ENCODE measurements around the gene H2BK1. TPM values are rescaled to one million over a fixed set of nuclear protein-coding genes. Genes with fewer than 3 reads are reported as not detected.

H2BK1 gene
- total and polyA plus RNA-seq, 2 donors (not counting 1 experiment from before 2014, with no cell fraction given): not detected

DNA sequence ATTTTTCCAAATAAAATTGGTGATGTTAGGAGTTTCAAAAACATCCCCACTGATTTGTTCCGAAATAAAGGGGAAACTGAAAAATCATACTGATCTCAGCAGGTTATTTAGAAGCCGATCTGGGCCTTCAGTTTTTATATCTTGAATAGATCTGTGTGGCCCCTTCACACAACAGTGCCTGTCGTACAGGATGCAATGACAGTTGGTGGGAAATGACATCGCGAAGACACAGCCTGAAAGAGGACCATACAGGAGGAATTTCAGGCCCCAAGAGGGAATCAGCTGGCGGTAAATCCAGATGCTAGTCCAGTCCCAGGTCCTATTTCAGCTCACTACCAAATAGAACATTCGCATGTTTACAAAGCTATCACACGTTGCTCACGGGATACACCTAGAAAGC lies 3.0 kb downstream of the H2BK1 start:
- Histone ChIP-seq H3K36me3 (ENCODE audit: control insufficient read depth, insufficient read depth, low read length) (no peaks in the 10 kb centered on the region), H3K27ac (ENCODE audit: insufficient read depth, low read length) (no peak overlapping the region), H3K9ac (ENCODE audit: insufficient read depth, low read length) (no peak overlapping the region), H3K4me3 (replicated peaks in 1 of 4; ENCODE audit: control extremely low read depth in 1 of 4, insufficient read depth in 1 of 4, low read depth in 3 of 4, low read length in 4 of 4) (no peak overlapping the region), H3K9me3 (ENCODE audit: control insufficient read depth, insufficient read depth, low read depth, low read length) (no peaks in the 10 kb centered on the region), H3K4me2 (ENCODE audit: extremely low read depth, insufficient read depth, low read length) (no peak overlapping the region), H3K79me2 (ENCODE audit: control insufficient read depth, insufficient read depth, low read length) (no peaks in the 10 kb centered on the region), H3K4me1 (ENCODE audit: control insufficient read depth, extremely low read depth, insufficient read depth, low read length) (no peaks in the 10 kb centered on the region), H4K20me1 (ENCODE audit: control insufficient read depth, extremely low read depth, insufficient read depth, low read length) (no peaks in the 10 kb centered on the region), H2AFZ (ENCODE audit: low read length) (no peak overlapping the region), H3K27me3 (ENCODE audit: control insufficient read depth, insufficient read depth, low read length) (peaks cover 38% of the 10 kb centered on the region)
- TF ChIP-seq, protein P1, sequence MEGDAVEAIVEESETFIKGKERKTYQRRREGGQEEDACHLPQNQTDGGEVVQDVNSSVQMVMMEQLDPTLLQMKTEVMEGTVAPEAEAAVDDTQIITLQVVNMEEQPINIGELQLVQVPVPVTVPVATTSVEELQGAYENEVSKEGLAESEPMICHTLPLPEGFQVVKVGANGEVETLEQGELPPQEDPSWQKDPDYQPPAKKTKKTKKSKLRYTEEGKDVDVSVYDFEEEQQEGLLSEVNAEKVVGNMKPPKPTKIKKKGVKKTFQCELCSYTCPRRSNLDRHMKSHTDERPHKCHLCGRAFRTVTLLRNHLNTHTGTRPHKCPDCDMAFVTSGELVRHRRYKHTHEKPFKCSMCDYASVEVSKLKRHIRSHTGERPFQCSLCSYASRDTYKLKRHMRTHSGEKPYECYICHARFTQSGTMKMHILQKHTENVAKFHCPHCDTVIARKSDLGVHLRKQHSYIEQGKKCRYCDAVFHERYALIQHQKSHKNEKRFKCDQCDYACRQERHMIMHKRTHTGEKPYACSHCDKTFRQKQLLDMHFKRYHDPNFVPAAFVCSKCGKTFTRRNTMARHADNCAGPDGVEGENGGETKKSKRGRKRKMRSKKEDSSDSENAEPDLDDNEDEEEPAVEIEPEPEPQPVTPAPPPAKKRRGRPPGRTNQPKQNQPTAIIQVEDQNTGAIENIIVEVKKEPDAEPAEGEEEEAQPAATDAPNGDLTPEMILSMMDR (conservative IDR thresholded peaks at IDR 0.05 in 1 of 2, IDR thresholded peaks at IDR 0.05 in 1 of 2; ENCODE audit: low read depth in 1 of 2, low read length in 2 of 2): no peak
- no peak for TF ChIP-seq EZH2 (IDR thresholded peaks at IDR 0.05; ENCODE audit: low read length, missing control alignments)
- DNase-seq (ENCODE audit: low read depth in 2 of 2): no peak

DNA sequence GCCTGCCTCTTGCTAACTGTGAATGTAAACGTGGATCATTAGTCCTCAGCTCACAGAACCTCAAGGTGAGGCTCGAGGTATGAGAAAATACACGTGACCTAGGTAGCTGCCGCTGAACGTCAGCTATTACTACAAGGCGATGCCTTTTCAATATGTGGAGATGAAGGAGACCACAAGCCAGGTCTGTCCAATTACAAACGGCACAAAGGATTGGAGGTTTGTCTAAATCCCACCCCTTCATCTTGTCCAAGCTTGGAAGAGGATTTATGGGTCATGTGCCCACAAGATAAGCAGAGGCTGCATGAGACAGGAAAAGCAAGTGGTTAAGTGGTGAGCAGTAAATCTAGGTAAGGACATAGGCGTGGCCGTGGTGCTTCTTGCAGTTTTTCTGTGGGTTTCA lies 3.4 kb downstream of the H2BK1 start:
- no peak overlapping the region for H3K27ac ChIP-seq (ENCODE audit: insufficient read depth, low read length)
- H3K4me3 ChIP-seq (replicated peaks in 1 of 4; ENCODE audit: control extremely low read depth in 1 of 4, insufficient read depth in 1 of 4, low read depth in 3 of 4, low read length in 4 of 4): no peak overlapping the region
- peaks cover 38% of the 10 kb centered on the region for H3K27me3 ChIP-seq (ENCODE audit: control insufficient read depth, insufficient read depth, low read length)
- no peaks in the 10 kb centered on the region for H3K79me2 ChIP-seq (ENCODE audit: control insufficient read depth, insufficient read depth, low read length)
- H3K36me3 ChIP-seq (ENCODE audit: control insufficient read depth, insufficient read depth, low read length): no peaks in the 10 kb centered on the region
- no peak for TF ChIP-seq EZH2 (IDR thresholded peaks at IDR 0.05; ENCODE audit: low read length, missing control alignments)
- TF ChIP-seq, protein P1 (conservative IDR thresholded peaks at IDR 0.05 in 1 of 2, IDR thresholded peaks at IDR 0.05 in 1 of 2; ENCODE audit: low read depth in 1 of 2, low read length in 2 of 2): no peak
- no peak overlapping the region for H3K4me2 ChIP-seq (ENCODE audit: extremely low read depth, insufficient read depth, low read length)
- no peaks in the 10 kb centered on the region for H3K4me1 ChIP-seq (ENCODE audit: control insufficient read depth, extremely low read depth, insufficient read depth, low read length)
- H4K20me1 ChIP-seq (ENCODE audit: control insufficient read depth, extremely low read depth, insufficient read depth, low read length): no peaks in the 10 kb centered on the region
- no peaks in the 10 kb centered on the region for H3K9me3 ChIP-seq (ENCODE audit: control insufficient read depth, insufficient read depth, low read depth, low read length)
- DNase-seq (ENCODE audit: low read depth in 2 of 2): no peak
- H3K9ac ChIP-seq (ENCODE audit: insufficient read depth, low read length): no peak overlapping the region
- H2AFZ ChIP-seq (ENCODE audit: low read length): no peak overlapping the region

DNA sequence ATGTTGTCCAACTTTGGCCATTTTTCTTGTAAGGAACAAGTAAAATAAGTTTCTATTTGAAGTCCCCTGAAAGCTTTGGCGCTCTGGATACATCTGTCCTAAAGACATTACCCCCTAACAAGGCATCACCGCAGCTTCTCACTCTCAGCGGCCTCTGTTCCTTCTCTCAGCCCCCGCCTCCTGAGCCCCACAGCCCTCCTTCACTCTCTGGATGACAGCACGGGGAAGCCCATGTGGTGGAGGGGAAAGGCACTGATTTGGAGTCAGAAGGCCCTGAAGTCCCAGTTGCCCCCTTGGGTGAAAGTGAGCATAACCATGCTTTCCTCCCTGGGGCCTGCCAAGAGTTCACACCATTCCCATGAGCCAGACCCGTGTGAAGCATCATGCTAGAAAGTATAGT lies 4.6 kb downstream of the H2BK1 start:
- DNase-seq (ENCODE audit: low read depth in 2 of 2): no peak
- H3K9me3 ChIP-seq (ENCODE audit: control insufficient read depth, insufficient read depth, low read depth, low read length): no peaks in the 10 kb centered on the region
- TF ChIP-seq, protein P1 (conservative IDR thresholded peaks at IDR 0.05 in 1 of 2, IDR thresholded peaks at IDR 0.05 in 1 of 2; ENCODE audit: low read depth in 1 of 2, low read length in 2 of 2): no peak
- no peak for TF ChIP-seq EZH2 (IDR thresholded peaks at IDR 0.05; ENCODE audit: low read length, missing control alignments)
- H3K4me1 ChIP-seq (ENCODE audit: control insufficient read depth, extremely low read depth, insufficient read depth, low read length): no peaks in the 10 kb centered on the region
- no peak overlapping the region for H2AFZ ChIP-seq (ENCODE audit: low read length)
- H3K79me2 ChIP-seq (ENCODE audit: control insufficient read depth, insufficient read depth, low read length): no peaks in the 10 kb centered on the region
- H3K4me3 ChIP-seq (replicated peaks in 1 of 4; ENCODE audit: control extremely low read depth in 1 of 4, insufficient read depth in 1 of 4, low read depth in 3 of 4, low read length in 4 of 4): no peak overlapping the region
- no peak overlapping the region for H3K4me2 ChIP-seq (ENCODE audit: extremely low read depth, insufficient read depth, low read length)
- peaks cover 45% of the 10 kb centered on the region for H3K27me3 ChIP-seq (ENCODE audit: control insufficient read depth, insufficient read depth, low read length)
- no peaks in the 10 kb centered on the region for H4K20me1 ChIP-seq (ENCODE audit: control insufficient read depth, extremely low read depth, insufficient read depth, low read length)
- no peaks in the 10 kb centered on the region for H3K36me3 ChIP-seq (ENCODE audit: control insufficient read depth, insufficient read depth, low read length)
- no peak overlapping the region for H3K27ac ChIP-seq (ENCODE audit: insufficient read depth, low read length)
- no peak overlapping the region for H3K9ac ChIP-seq (ENCODE audit: insufficient read depth, low read length)

All from fibroblast of lung (primary cell).